Pons (tissue), 1 donor: ENCODE data around the gene OR13C8.
"Not testable (repeated sequence)": the region's sequence is repeated elsewhere in the genome, so short reads cannot be mapped to it uniquely, and the experiment has no call there.

Experiments used
- DNase-seq: peaks from one replicate; pipeline ENCODE4 v3.0.0-alpha.2; 2016; ENCODE audit warnings: low spot score

OR13C8 gene, protein sequence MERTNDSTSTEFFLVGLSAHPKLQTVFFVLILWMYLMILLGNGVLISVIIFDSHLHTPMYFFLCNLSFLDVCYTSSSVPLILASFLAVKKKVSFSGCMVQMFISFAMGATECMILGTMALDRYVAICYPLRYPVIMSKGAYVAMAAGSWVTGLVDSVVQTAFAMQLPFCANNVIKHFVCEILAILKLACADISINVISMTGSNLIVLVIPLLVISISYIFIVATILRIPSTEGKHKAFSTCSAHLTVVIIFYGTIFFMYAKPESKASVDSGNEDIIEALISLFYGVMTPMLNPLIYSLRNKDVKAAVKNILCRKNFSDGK

DNA sequence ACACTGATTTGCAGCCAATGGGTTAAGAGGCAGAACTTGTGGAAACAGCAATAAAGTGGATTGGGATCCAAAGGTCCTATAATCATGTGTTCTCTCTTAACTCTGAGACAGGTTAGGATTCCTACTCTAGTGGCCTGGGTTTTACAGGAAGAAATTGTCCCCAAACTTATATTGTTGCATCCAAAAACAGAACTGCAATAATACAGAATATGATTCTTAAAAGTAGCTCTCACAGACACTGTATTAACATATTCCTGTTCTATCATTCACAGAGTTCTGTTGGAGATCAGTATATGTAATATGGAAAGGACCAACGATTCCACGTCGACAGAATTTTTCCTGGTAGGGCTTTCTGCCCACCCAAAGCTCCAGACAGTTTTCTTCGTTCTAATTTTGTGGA lies at the start of gene OR13C8:
TSS of gene OR13C8 (plus strand) at position 301 of the 400 bp plus-strand sequence. CDS start at position 301, 0 bp downstream.
- DNase-seq, result no peak

DNA sequence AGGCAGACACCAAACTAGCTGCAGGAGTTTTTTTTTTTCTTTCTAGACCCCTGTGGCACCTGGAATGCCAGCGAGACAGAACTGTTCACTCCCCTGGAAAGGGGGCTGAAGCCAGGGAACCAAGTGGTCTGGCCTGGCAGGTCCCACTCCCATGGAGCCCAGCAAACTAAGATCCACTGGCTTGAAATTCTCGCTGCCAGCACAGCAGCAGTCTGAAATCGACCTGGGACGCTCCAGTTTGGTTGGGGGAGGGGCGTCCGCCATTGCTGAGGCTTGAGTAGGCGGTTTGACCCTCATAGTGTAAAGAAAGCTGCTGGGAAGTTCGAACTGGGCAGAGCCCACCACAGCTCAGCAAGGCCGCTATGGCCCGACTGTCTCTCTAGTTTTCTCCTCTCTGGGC lies 48.7 kb upstream of the OR13C8 start:
- DNase-seq, result not testable (repeated sequence)

DNA sequence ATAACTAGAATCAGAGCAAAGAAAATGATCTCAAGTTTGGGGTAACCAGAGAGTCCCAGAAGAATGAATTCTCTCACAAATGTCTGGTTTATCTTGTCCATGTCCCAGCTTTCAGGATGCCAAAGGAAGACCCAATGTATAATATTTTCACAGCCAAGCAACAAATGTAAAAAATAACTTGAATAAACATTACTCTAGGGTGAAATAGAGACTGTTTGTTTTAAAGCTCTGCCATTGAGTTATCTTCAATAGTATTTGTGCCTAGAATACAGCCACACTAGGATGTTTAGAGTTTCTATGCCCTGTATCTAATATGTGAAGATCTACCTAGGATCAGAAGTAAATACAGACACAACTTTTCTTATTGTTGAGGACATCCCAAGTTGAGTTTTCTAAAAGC lies 41.9 kb upstream of the OR13C8 start, which contains the start of gene OR13C4:
TSS of gene OR13C4 (minus strand) at position 101 of the 400 bp plus-strand sequence. CDS start at position 101, 0 bp downstream.
- no peak for DNase-seq

DNA sequence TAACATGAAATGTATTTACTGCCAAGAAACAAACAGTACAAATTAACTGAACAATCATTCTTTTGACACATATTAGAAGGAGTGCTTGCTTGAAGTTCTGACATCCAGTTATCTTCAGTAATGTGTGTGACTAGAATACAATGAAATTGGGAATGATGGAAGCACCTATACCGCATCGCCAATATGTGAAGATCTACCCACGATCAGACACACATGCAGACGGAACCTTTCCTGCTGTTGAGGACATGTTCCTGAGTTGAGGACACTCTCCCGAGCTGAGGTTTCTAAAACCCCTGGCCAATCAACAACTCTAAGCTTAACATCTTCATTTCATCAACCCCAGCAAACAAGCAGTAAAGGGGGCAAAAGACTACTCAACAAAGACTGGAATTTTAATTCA lies 32.2 kb upstream of the OR13C8 start, which contains the start of gene OR13C3:
TSS of gene OR13C3 (minus strand) at position 101 of the 400 bp plus-strand sequence. CDS start 133 bp downstream, outside the sequence.
- DNase-seq, result no peak

DNA sequence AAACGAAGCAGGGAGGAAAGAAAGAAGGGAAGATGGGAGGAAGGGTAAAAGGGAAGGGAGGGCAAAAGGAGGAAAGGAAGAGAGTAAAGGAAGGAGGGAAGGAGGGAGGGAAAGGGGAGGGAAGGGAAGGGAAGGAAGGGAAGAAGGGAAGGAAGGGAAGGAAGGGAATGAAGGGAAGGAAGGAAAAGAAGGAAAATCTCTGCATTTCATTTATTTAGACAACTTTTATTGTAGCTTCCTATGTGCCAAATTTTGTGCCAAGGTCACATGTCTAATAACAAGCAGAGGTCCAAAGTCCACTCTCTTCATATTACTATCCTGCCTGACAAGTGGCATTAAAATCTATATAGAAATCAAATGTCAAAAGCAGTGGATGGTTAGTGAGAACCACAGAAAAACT lies 29.7 kb upstream of the OR13C8 start:
- no peak for DNase-seq

DNA sequence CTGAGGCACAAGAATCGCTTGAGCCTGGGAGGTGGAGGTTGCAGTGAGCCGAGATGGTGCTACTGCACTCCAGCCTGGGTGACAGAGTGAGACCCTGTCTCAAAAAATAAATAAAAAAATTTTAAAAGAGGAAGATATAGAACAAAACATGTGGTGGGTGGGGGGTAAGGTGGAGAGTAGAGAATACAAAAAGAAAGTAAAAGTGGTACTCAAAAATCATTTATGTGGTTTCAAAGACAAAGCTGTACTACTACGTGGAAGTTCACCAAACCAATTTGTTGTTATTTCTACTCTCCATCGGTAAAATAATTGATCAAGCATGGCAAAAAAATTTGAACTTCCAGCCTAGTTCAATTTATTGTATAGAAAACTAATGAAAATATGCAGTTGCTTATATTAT lies 24.3 kb upstream of the OR13C8 start:
- DNase-seq, result no peak

DNA sequence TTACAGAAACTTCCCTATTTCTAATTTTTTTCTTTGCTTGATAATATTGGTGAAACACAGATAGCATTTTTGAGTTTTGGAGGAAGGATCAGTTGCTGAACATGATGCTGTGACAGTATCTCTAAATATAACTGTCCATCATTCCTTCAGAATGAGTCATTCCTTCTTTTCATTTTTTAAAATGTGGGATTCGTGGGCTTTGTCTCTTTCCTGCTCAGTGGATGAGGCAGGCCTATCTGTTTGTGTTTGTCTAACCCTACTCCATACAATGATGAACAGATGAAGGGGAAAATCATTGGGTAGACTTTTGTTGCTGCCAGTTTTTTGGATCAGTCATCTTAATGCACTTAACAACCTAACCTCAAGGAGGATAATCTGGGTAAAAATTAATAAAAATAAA lies 15.7 kb upstream of the OR13C8 start:
- DNase-seq, result no peak

DNA sequence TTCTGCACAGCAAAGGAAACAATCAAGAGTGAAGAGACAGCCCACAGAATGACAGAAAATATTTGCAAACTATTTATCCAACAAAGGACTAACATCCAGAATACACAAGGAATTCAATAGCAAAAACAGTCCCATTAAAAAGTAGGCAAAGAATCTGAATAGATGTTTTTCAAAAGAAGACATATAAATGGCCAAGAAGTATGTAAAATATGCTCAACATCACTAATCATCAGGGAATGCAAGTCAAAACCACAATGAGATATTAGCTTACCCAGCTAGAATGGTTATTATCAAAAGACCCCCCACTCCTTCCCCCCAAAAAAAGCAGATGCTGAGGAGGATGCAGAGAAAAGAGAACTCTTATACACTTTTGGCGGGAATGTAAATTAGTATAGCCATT lies 13.4 kb upstream of the OR13C8 start:
- no peak for DNase-seq

DNA sequence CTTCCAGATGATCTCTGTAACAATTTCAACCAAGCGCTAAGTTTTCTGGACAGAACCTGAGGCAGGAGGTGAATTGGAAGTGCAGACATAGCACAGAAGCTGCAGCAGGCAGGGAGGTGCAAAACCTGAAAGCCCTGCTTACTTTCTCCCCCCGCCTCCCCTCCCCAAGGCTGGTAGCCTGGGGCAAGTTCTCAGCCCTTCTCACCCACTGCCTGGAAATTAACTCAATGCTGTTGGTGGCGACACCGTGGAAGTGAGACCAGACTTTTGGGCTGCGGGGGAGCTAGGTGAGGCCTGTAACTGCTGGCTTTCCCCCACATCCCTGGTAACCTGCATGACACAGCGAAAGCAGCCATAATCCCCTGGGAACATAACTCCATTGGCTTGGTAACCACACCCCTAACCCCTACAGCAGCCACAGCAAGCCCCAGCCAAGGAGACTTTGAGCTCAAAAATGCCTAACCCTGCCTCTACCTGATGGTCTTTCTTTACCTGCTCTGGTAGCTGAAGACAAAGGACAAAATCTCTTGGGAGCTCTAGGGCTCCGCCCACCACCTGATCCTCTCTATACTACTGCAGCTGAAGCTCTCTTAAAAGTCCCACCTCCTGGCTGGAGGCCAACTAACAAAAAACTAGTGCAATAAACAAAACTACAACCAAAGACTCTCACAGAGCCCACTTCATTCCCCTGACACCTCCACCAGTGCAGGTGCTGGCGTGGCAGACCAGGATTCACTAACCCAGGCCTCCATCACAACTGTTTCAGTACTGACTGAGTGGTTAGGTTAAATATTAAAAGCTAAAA lies 11.9 kb upstream of the OR13C8 start:
- no peak for DNase-seq

DNA sequence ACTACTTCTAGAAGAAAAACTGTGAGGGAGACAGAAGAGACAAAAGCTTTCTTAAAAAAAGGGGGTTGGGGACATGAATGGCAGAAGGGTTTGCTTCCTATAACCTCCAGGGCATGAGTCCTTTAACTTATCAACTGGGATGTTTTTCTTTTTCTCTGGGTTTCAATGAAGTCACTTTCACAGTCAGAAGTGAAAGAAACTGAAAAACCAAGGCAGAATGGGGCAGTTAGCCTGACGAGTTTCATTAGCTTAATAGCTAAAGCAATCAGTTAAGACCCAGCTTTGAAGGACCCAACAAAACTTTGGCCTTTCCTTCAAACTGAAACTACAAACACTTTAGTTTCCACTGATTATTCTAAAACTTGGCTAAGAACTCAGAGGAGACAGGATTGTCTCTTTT lies 4.6 kb upstream of the OR13C8 start:
- no peak for DNase-seq

DNA sequence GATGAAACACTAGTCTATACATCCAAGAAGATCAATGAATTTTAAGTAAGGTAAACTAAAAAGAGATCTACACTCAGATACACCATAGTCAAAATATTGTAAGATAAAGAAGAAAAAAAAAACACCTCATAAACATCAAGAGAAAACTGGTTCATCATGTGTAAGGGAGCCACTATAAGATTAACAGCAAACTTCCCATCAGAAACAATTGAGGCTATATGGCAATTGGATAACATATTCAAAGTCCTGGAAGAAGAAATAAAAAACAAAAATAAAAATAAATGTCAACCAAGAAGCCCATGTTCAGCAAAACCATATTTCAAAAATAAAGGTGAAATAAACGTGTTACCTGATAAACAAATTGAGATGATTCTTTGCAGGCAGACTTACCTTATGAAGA lies 3.6 kb downstream of the OR13C8 start:
- no peak for DNase-seq

DNA sequence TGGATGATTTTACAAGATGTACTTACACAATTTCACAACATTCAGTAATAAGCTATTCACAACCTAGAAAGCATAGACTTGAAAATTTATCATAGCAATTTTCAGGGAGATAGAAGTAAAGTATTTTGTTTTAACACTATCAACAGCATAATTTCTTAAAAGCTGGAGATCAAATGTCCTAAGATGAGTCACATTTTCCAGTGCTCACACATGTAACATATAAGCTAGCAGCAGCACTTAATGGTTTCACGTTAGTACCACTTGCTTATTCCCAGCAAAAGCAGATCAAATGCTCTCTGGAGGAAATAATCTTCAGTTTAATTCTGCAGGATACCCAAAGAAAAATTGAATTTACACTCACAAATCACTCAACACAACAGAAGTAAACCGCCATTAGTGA lies 6.5 kb downstream of the OR13C8 start:
- DNase-seq, result no peak

DNA sequence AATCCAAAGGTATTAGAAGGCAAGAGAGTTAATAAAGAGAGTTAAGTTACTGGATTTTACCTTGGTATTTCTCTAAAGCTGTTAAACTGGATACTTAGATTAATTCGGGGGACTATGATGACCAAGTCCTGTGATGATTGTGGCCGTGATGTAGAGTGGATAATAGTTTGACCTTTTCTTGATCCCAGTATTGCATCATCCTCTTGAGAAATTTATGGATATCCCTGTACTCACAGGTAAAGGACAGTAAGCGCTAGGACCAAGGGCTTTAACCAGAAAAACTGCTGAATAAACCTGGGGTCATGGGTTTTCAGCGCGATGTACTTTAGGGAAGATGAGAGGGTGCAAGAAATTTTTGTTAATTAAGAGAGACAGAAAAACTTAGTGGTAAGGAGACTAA lies 8.3 kb downstream of the OR13C8 start:
- DNase-seq, result no peak

DNA sequence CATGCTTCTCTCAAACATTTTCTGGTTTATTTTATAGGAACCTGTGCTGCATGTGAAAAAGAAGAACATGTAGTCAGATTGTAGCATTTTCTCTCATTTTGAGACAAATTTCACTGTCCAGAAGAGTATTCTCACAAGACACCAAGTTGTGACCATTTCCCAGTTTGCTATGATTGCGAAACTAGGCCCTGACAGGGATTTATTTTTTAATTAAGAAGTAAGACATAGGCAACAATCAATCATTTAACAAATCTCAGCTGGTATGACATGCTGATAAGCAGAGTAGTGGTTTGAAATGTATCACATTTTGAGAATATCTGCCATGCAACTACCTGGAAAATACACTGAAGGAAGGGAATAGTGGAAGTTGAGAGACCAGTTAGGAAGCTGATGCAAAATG lies 11.6 kb downstream of the OR13C8 start:
- no peak for DNase-seq

DNA sequence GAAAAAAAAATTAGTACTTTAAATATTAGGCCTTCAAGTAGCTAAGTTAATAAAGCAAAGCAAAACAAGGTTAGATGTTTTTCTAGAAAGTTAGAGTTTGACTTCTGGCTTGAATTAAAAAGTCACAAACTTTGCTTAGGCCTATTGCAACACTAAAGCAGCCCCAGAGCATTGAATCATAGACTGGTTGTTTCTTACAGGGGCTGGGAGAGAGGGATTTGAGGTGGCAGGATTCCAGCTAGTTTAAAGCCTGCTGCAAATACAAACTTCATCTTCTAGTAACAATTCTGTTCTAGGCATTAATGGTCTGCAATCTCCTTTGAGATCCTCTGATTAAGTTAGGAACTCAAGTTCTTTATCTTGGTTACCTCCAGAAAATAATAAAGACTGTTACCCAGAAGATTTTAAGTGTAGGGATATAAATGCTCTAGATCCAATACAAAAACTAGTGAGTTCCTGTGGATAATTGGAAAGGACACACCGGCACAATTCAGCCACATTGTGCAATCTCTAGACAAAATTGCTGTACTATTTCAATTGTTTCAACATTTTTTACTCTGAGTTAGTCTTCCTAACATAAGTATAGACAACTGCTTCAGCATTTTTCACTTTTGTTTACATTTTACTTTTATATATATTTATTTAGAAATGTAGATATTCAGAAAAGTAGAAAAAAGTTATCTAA lies 17.7 kb downstream of the OR13C8 start:
- no peak for DNase-seq

DNA sequence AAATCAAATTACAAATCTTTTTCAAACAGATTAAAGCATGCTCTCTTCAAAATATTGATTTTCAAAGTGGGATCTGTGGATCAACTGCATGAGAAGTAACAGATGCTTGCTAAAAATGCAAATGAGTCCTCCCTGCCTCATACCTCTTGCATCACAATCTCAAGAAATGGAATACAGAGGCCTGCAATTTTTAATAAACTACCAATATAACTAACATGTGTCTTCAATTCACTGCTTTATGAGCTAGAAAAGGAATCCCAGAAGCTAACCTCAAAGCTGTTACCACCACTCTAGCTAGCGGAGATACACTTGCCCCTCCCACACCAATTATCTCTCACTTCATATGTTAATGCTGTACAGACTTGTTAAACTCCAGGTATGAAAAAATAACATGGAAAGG lies 20.7 kb downstream of the OR13C8 start:
- DNase-seq, result no peak

DNA sequence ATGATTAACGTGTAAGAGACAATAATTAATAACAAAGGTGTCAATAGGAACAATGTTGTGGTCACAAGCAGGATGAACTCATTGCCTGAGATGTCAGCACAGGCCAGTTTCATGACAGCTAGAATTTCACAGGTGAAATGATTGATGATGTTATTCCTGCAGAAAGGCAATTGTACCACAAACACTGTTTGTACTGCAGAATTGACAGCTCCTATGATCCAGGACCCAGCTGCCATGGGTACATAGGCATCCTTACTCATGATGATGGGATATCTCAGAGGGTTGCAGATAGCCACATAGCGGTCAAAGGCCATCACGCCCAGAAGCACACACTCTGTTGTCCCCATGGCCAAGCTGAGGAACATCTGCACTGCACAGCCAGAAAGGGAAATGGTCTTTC lies 29.8 kb downstream of the OR13C8 start:
- DNase-seq, result not testable (repeated sequence)

DNA sequence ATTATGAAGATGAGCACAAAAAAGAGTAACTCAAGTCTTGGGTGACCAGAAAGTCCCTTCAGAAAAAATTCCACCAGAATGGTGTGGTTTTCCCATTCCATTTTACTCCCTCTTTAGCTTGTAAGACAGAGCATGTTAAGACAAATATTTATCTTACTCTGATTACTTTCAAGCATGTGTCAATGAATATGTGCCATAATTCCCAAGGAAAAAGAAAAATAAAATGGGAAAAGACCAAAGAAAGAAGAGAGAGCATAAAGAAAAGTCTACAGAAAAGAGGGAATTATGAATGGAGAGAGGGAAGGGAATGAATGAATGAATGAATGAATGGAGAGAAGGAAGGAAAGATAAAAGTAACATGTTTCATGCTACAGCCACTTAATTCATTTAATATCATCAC lies 30.3 kb downstream of the OR13C8 start, which contains the start of gene OR13C5:
TSS of gene OR13C5 (minus strand) at position 101 of the 400 bp plus-strand sequence. CDS start at position 101, 0 bp downstream.
- not testable (repeated sequence) for DNase-seq

DNA sequence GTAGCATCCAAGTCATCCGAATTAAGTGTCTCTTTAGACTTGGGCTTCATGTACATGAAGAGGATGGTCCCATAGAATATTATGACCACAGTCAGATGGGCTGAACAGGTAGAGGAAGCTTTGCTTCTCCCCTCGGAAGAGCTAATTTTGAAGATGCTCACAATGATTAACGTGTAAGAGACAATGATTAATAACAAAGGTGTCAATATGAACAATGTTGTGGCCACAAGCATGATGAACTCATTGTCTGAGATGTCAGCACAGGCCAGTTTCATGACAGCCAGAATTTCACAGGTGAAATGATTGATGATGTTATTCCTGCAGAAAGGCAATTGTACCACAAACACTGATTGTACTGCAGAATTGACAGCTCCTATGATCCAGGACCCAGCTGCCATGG lies 35.8 kb downstream of the OR13C8 start:
- DNase-seq, result no peak

DNA sequence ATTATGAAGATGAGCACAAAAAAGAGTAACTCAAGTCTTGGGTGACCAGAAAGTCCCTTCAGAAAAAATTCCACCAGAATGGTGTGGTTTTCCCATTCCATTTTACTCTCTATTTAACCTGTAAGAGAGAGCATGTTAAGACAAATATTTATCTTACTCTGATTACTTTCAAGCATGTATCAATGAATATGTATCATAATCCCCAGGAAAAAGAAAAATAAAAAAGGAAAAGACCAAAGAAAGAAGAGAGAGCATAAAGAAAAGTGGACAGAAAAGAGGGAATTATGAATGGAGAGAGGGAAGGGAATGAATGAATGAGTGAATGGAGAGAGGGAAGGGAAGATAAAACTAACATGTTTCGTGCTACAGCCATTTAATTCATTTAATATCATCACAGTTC lies 36.6 kb downstream of the OR13C8 start, which contains the start of gene OR13C2:
TSS of gene OR13C2 (minus strand) at position 101 of the 400 bp plus-strand sequence. CDS start at position 101, 0 bp downstream.
- not testable (repeated sequence) for DNase-seq

DNA sequence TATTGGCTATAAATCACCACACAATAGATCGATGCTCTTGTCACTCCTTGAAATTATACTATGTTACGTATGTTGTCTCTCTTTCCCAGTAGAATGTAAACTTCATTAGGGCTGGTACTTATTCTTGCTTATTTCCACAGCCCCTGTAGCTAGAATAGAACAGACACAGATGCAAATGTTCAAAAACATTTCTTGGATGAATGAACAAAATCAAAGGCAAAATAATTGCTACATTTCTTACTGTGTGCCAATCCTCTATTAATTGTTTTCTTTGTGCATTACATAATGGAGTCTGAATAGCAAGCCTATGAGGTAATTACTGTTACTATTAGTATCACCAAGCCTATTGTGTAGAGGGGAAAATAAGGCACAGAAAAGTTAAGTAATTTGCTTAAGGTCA lies 37.2 kb downstream of the OR13C8 start:
- no peak for DNase-seq

DNA sequence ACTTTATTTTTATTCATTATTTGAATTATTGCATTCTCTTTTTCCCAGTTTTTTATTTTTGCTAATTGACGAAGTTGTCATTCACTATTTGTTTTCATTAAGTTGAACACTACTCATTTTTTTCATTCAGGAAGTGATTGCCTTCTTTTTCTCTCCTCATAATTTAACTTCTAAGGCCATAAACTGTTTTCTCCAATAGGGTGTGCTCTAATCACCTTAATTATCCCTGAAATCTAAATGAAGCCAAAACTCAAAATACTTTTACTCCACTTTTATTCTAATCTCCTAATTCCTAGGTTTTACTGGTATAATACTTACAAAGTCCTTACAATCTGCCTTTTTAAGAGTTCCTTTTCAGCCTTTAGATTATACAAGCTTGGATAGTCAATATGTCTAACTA lies 39.4 kb downstream of the OR13C8 start:
- peak; percentile 5 for DNase-seq
